22Rv1 (cell line): ENCODE results near the gene SCLT1.

ENCODE experiments used
- ZFX ChIP-seq: fragments of 450-650 bp; IDR thresholded peaks from 2 replicates; pipeline ENCODE4 v1.6.1; 2017; ENCODE audit warnings: antibody characterized with exemption, borderline replicate concordance
- TF ChIP-seq, protein P1 (sequence below): fragments of 450-650 bp; IDR thresholded peaks from 2 replicates; pipeline ENCODE4 v1.5.1; 2017; ENCODE audit warnings: mild to moderate bottlenecking

DNA sequence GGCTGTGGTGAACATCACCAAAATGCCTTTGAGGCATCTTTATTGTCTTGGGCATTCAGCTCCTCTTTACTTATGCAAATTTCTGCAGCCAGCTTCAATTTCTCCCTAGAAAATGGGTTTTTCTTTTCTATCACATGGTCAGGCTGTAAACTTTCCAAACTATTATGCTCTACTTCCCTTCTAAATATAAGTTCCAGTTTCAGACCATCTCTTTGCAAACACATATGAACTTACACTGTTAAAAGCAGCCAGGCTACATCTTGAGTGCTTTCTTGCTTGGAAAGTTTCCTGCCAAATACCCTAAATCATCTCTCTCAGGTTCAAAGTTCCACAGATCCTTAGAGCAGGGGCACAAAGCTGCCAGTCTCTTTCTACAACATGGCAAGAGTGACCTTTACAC lies 13.2 kb downstream of the SCLT1 start:
- TF ChIP-seq, protein P1, sequence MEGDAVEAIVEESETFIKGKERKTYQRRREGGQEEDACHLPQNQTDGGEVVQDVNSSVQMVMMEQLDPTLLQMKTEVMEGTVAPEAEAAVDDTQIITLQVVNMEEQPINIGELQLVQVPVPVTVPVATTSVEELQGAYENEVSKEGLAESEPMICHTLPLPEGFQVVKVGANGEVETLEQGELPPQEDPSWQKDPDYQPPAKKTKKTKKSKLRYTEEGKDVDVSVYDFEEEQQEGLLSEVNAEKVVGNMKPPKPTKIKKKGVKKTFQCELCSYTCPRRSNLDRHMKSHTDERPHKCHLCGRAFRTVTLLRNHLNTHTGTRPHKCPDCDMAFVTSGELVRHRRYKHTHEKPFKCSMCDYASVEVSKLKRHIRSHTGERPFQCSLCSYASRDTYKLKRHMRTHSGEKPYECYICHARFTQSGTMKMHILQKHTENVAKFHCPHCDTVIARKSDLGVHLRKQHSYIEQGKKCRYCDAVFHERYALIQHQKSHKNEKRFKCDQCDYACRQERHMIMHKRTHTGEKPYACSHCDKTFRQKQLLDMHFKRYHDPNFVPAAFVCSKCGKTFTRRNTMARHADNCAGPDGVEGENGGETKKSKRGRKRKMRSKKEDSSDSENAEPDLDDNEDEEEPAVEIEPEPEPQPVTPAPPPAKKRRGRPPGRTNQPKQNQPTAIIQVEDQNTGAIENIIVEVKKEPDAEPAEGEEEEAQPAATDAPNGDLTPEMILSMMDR: no peak
- TF ChIP-seq ZFX: no peak
